ENCODE measurements around the gene MRNIP.

DNA sequence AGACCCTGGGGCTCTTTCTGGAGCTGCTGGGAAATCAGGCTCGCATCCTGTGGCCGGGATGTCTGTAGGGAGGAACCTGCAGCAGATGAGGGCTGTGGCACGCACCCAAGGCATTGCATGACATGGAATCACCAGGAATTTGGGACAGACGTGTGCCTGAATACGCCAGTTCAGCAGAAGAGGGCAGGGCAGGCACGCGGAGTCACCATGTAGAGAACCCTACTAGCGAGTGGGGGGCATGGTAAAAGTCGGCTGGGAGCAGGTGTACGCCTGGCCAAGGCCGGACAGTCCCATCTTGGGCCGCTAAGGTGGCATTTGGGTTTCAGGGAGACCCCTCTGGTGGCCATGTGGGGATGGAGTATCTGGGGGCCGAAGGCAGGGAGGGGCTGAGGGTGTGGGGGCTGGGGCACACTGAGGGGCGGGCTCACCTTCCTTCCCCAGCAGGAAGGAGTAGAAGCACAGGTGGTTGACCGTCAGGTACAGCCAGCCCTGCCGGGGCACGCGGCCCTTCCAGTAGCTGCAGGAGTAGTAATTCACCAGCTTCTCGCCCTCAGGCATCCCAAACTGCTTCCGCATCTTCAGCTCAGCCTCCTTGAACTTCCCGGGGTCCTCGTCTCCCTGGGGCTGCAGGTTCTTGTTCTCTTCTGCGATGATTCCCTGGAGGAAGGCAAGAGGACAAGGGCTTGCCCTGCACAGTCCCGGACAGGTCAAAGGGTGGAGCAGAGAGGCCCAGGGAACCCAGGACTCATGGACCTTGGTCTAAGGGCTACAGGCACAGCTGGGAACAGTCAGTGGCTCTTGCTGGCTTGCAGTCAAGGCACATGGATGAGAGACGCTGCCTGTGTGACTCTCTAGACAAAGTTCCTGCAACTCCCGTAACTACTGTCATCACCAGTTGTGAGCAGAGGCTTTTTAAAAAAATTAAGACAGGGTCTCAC, 35.6 kb upstream of the MRNIP start:
- TF ChIP-seq FOXM1 (IDR thresholded peaks at IDR 0.05; ENCODE audit: borderline replicate concordance, low read depth), result no peak
- TF ChIP-seq NFIC (IDR thresholded peaks at IDR 0.05), result no peak
- no peak for TF ChIP-seq TAF1 (IDR thresholded peaks at IDR 0.05; ENCODE audit: low read depth)
- no peak for TF ChIP-seq MAX (IDR thresholded peaks at IDR 0.05)
- TF ChIP-seq YY1 (IDR thresholded peaks at IDR 0.05; ENCODE audit: low read depth), result no peak
- no peak for TF ChIP-seq REST (IDR thresholded peaks at IDR 0.05; ENCODE audit: low read depth)
- no peak for TF ChIP-seq RAD21 (IDR thresholded peaks at IDR 0.05; ENCODE audit: low read depth)
- no peak for TF ChIP-seq EP300 (IDR thresholded peaks at IDR 0.05; ENCODE audit: borderline replicate concordance)
- TF ChIP-seq TCF12 (IDR thresholded peaks at IDR 0.05; ENCODE audit: low read depth), result no peak
- TF ChIP-seq USF1 (IDR thresholded peaks at IDR 0.05), result no peak
- no peak for TF ChIP-seq TEAD4 (IDR thresholded peaks at IDR 0.05)
- TF ChIP-seq CEBPB (IDR thresholded peaks at IDR 0.05), result no peak
- TF ChIP-seq EGR1 (IDR thresholded peaks at IDR 0.05), result no peak
- no peak for TF ChIP-seq ZBTB7A (IDR thresholded peaks at IDR 0.05; ENCODE audit: low read depth)
